Measurements from ENCODE around the gene PDS5B. TPM values are rescaled to one million over a fixed set of nuclear protein-coding genes. Genes with fewer than 3 reads are reported as not detected.
A peak's percentile ranks its signal among the peaks of the same experiment; 100 is the strongest.
"Not testable (repeated sequence)": the region's sequence is repeated elsewhere in the genome, so short reads cannot be mapped to it uniquely, and the experiment has no call there.

PDS5B gene
- total RNA-seq, result 35.8 TPM

DNA sequence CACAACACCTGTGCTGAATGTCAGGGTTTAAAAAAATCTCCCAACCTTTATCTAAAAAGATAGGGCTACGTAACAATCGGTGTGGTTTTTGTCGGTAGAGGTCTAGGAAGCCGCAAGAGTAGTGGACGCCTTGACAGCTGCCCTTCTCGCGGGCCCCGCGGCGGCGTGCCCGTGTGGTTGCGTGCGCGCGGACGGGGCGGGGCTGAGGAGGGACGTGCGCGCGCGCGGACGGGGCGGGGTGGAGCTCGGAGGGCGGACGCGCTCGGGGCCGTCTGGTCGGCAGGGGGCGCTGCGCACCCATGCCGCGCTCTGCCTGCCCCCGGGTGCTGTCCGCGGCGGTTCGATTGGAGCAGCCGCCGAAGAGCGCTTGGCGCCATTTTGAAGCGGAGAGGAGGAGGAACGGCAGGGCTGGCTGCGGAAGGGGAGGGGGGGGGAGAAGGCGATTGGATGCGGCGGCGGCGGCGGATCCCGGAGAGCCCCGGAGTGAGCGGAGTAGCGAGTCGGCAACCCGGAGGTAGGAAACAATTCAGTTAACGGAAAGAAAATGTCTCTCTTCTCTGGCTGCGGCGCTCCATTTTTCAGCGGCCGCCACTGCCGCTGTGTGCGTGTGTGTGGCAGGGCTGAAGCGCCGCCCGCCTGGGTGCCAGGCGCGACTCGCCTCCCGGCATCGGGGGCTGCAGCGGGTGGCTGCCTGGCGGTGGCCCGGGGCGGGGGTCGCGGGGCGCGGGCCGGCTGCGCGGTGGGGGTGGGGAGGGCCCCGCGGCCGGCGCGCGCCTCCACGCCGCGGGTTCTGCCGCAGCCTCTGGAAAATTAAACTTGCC, at the start of gene PDS5B:
TSS of gene PDS5B (plus strand) at position 373 of the 821 bp plus-strand sequence. CDS start 62,321 bp downstream, outside the sequence.
- DNase-seq (ENCODE audit: low spot score), result peak; percentile 95

GRCh38 chr13:32537580-32538142, 48.6 kb upstream of the PDS5B start:
- DNase-seq (ENCODE audit: low spot score), result no peak

- DNase-seq (ENCODE audit: low spot score), result peak; percentile 37
Observed at GRCh38 chr13:32538143-32538620, 48.1 kb upstream of the PDS5B start.

DNA sequence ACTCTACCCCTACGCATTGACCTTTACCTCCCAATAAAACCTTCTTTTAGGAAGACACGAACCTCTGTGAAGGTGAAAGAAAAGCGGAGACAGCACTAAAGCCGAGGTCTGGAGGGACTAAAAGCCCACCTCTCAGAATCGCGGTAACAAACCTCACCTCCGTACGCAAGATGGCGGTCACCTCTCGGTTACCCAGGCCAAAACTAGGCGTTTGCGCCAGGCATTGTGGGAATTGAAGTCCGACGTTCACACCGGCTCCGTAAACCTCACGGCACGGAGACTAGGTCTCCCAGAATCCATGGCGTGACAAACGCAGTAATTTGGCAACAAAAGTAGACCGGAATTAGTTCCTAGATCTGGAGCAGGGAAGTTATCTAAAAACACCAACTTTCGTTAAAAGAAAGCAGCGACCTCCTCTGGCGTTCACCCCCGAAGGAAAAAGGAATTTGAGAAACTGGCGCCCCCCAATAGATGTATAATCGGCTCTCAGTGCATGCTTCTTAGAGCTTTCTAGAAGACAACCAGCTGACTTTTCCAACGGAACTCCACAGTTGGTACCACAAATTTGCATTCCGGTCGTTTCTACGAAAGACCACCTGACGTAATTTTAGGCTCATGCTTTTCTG, 47.5 kb upstream of the PDS5B start, which contains the start of gene N4BP2L2:
TSS of gene N4BP2L2 (minus strand) at position 175 of the 626 bp plus-strand sequence. CDS start 1,768 bp downstream, outside the sequence.
- peak; percentile 97 for DNase-seq (ENCODE audit: low spot score)

GRCh38 chr13:32542221-32542620, 44.0 kb upstream of the PDS5B start:
- no peak for DNase-seq (ENCODE audit: low spot score)

GRCh38 chr13:32545083-32545482, 41.2 kb upstream of the PDS5B start:
- no peak for DNase-seq (ENCODE audit: low spot score)

DNA sequence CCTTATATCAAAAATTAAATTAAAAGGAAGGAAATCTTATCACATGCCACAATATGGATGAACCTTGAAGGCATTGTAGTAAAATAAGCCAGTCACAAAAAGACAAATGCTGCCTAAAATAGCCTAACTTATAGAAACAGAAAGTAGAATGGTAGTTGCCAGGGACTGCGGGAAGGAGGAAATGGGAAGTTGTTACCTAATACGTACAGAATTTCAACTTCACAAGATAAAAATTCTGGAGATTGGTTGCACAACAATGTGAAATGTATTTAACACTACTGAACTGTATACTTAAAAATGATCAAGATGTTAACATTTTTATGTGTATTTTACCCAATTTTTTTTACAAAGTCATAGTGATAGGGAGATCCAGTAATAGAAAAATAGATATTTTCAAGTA, 37.4 kb upstream of the PDS5B start:
- no peak for DNase-seq (ENCODE audit: low spot score)

GRCh38 chr13:32549788-32550187, 36.5 kb upstream of the PDS5B start:
- no peak for DNase-seq (ENCODE audit: low spot score)

DNA sequence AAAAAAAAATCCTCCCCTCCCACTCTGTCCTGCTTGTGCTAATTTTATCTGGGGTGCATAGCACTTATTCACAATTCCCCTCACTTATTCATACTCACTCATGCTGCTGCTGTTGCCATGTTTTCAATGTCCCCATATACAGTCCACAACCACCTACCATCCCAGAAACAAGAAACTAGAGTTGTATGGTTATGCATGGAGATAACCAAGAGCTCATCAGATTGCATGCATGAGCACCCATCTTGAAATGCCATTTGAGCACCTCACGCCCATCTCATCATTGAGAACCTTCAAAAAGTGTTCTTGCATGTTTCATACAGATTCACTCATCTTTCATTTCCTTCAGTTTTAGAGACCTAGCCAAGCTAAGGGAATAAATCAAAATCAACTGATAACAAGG, 32.5 kb upstream of the PDS5B start:
- DNase-seq (ENCODE audit: low spot score), result no peak

GRCh38 chr13:32555613-32556012, 30.6 kb upstream of the PDS5B start:
- DNase-seq (ENCODE audit: low spot score), result no peak

DNA sequence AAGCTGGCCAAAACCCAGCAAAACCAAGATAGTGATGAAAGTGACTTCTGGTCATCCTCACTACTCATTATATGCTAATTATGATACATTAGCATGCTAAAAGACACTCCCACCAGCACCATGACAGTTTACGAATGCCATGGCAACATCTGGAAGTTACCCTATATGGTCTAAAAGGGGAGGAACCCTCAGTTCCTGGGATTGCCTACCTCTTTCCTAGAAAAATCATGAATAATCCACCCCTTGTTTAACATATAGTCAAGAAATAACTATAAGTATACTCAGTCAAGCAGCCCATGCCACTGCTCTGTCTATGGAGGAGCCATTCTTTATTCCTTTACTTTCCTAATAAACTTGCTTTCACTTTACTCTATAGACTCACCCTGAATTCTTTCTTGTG, 25.4 kb upstream of the PDS5B start:
- not testable (repeated sequence) for DNase-seq (ENCODE audit: low spot score)

DNA sequence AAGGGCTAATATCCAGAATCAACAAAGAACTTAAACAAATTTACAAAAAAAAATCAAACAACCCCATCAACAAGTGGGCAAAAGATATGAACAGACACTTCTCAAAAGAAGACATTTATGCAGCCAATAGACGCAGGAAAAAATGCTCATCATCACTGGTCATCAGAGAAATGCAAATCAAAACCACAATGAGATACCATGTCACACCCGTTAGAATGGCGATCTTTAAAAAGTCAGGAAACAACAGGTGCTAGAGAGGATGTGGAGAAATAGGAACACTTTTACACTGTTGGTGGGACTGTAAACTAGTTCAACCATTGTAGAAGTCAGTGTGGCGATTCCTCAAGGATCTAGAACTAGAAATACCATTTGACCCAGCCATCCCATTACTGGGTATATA, 10.6 kb upstream of the PDS5B start:
- DNase-seq (ENCODE audit: low spot score), result not testable (repeated sequence)

DNA sequence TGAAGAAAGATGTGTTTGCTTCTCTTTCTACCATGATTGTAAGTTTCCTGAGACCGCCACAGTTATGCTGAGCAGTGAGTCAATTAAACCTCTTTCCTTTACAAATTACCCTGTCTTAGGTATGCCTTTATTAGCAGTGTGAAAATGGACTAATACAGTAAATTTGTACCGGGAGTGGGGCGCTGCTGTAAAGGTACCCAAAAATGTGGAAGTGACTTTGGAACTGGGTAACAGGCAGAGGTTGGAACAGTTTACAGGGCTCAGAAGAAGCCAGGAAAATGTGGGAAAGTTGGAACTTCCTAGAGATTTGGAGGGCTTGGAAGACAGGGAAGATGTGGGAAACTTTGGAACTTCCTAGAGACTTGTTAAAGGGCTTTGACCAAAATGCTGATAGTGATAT, 9.2 kb upstream of the PDS5B start:
- no peak for DNase-seq (ENCODE audit: low spot score)

- no peak for DNase-seq (ENCODE audit: low spot score)
Observed at GRCh38 chr13:32581177-32581786, 5.0 kb upstream of the PDS5B start.

DNA sequence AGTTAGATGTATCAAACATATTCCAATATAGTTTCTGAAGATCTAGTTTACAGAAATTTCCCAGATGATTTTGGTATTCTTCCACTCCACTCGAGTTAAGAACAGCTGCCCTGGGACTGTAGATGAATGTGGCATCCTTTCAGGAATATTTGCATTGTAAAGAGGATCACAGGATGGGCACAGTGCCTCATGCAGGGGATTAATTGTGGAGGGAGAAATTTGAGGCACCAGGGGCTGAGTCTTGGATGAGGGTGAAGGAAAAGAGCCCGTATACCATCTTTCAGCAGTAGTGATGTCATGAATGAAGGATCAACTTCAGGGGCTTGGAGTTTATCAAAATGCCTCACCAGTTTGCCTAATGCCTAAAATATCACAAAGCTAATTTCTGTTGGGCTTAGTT, 4.0 kb upstream of the PDS5B start:
- no peak for DNase-seq (ENCODE audit: low spot score)

- DNase-seq (ENCODE audit: low spot score), result no peak
Observed at GRCh38 chr13:32582991-32583390, 3.3 kb upstream of the PDS5B start.

DNA sequence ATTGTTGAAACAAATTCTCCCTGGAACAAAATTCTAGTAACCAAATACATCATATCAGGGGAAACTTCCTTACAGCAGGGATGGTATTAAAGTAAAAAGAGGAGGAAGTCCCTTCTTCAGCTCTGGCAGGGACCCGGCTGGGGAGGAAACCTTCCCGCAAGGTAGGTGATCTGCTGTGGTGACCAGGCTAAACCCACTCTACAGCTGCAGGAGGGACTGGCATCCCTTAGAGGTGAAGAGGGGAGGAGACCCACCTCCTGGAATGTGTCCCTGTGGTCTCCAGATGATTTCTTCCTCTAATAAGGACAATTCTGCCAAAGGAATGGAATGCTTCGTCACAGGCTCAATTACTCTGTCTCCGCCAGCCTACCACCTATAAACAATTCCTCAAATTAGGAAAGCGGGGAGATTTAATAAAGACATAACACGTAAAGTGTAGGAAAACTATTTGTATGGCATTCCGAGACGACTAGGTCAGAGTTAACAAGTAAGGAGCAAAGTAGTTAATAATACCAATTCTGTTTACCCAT, 637 bp upstream of the PDS5B start:
- no peak for DNase-seq (ENCODE audit: low spot score)

DNA sequence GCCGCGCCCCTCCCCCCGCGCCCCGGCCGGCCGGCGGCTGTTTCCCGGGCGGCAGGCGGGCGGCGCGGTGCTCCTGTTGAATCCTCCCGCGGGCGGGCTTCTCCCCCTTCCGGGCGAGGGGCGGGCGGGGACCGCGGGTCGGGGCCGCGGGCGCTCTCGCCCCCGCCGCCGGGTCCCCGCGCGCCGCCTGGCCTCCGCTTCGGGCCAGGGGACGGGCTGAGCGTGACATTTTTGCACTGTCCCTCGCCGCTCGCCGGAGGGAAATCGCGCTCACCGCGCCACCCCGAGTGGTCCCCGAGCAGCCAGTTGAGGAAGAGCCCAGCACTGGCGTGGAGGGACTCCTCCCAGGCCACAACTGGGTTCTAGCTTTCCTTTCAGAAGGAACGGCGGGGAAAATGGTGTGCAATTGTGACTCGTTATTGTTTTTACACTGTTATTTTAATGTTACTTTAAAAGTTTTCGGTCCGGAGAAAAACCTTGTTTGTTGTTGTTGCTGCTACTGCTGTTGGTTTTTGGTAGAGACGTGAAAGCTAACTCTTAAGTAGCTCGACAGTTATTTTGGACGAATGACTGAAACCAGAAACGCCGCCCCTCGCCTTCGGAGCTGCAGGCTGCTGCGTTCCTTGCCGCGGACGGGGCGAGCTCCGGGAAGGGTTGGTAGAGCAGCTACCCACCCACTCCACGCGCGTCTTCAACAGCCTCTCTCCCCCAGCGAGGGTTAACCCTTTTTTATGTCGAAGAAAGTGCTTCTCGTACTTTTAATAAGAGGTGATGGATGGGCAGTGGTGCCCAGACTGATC, 959 bp downstream of the PDS5B start:
- DNase-seq (ENCODE audit: low spot score), result peak; percentile 51

GRCh38 chr13:32587811-32588170, 1.5 kb downstream of the PDS5B start:
- DNase-seq (ENCODE audit: low spot score), result no peak

DNA sequence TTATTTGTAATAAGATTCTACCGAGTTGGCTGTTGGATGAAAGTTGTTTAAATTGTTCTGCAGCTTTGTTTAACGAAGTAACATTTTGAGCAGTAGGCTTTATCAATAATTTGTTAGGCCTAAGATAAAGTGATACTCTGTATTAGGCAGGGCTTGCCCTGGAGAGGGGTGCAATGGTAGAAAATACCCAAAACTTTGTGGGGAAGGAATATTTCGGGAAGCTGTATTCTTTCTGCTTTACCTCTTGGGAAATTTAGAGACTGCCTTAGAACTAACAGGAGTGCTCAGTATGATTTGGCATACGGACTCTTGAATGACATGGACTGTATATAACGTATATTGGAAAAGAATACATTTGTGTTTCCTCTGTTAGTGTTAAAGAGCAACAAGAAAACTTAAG, 2.5 kb downstream of the PDS5B start:
- DNase-seq (ENCODE audit: low spot score), result no peak

DNA sequence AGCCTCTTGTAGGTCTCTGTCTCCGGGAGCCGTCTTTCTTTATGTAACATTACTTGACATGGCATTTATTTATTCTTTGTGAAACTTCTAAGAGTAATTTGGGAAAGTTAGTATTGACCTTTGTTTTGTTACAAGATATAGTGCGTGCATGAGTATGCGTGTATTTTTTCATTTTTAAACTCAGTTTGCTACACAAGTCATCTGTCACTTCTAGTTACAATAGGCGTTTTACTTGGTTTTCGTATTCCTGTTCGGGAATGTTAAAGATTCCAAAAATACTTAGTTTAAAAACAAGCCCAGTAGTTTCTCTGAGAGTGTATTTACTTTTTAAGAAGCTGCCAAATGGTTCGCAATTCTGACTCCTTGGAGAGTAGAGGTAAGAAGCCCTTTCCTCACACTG, 3.2 kb downstream of the PDS5B start:
- no peak for DNase-seq (ENCODE audit: low spot score)
